PC-9 (cell line): ENCODE data around the gene LMOD2. TPM values are rescaled to one million over a fixed set of nuclear protein-coding genes. Genes with fewer than 3 reads are reported as not detected.
A peak's percentile ranks its signal among the peaks of the same experiment; 100 is the strongest.
"Not testable (repeated sequence)": the region's sequence is repeated elsewhere in the genome, so short reads cannot be mapped to it uniquely, and the experiment has no call there.

Experiments
- BruUV-seq: library from RNA; stranded (reverse); fragments of 400-500 nt; replicated peaks from 2 replicates; lab custom pipeline; 2021; lab: Mats Ljungman, UMichigan
- CTCF ChIA-PET: fragments of 300-600 bp; sonication (Branson Sonifier 250); formaldehyde crosslinking; loops from one replicate; lab custom pipeline; 2022; ENCODE audit warnings: antibody characterized with exemption; lab: Charles Lee
- POLR2A ChIA-PET: fragments of 300-600 bp; sonication (Branson Sonifier 250); formaldehyde crosslinking; loops from one replicate; lab custom pipeline; 2022; ENCODE audit warnings: antibody characterized with exemption; ENCODE audit not compliant: unreplicated experiment; lab: Charles Lee
- DNase-seq, 2 experiments: peaks; one replicate each; pipeline versions ENCODE4 v3.0.0 to v3.0.0-alpha.2; 2015 to 2022; ENCODE audit warnings: mixed read lengths in 1 of 2
- H2AFZ ChIP-seq: fragments of 200-600 bp; sonication (generic); 2 replicates; pipeline ENCODE4 v1.8.1; 2017; ENCODE audit warnings: antibody characterized with exemption
- H3F3A ChIP-seq: fragments of 200-600 bp; sonication (generic); 2 replicates; pipeline ENCODE4 v1.8.1; 2017; ENCODE audit warnings: antibody characterized with exemption, mild to moderate bottlenecking, low read depth; ENCODE audit not compliant: insufficient read depth
- H3K27ac ChIP-seq: fragments of 200-600 bp; sonication (generic); 2 replicates; pipeline ENCODE4 v1.6.1; 2016; ENCODE audit warnings: mixed run types
- H3K27me3 ChIP-seq: fragments of 200-600 bp; sonication (generic); 2 replicates; pipeline ENCODE4 v1.6.1; 2016; ENCODE audit warnings: low read depth, mixed run types; ENCODE audit not compliant: insufficient read depth
- H3K36me3 ChIP-seq: fragments of 200-600 bp; sonication (generic); 2 replicates; pipeline ENCODE4 v1.6.1; 2016; ENCODE audit warnings: low read depth, mixed run types
- H3K4me1 ChIP-seq: fragments of 200-600 bp; sonication (generic); replicated peaks from 2 replicates; pipeline ENCODE4 v1.6.1; 2016; ENCODE audit warnings: mixed run types; ENCODE audit not compliant: insufficient read depth
- H3K4me2 ChIP-seq: fragments of 200-600 bp; sonication (generic); 2 replicates; pipeline ENCODE4 v1.6.1; 2017; ENCODE audit warnings: mixed run types
- H3K4me3 ChIP-seq: fragments of 200-600 bp; sonication (generic); 2 replicates; pipeline ENCODE4 v1.6.1; 2016; ENCODE audit warnings: mixed run types
- H3K79me2 ChIP-seq: fragments of 200-600 bp; sonication (generic); 2 replicates; pipeline ENCODE4 v1.6.1; 2017; ENCODE audit warnings: low read depth, mixed run types
- H3K9me2 ChIP-seq: fragments of 200-600 bp; sonication (generic); 2 replicates; pipeline ENCODE4 v1.8.1; 2017; ENCODE audit warnings: mild to moderate bottlenecking; ENCODE audit not compliant: insufficient read depth
- H3K9me3 ChIP-seq: fragments of 200-600 bp; sonication (generic); 2 replicates; pipeline ENCODE4 v1.8.1; 2016; ENCODE audit warnings: low read depth; ENCODE audit not compliant: insufficient read depth
- H4K20me1 ChIP-seq: fragments of 200-600 bp; sonication (generic); 2 replicates; pipeline ENCODE4 v1.8.1; 2017; ENCODE audit not compliant: insufficient read depth
- CTCF ChIP-seq: fragments of 200-600 bp; sonication (generic); conservative IDR thresholded peaks from 2 replicates; pipeline ENCODE4 v1.6.1; 2017; ENCODE audit warnings: mixed run types, antibody characterized with exemption, mild to moderate bottlenecking, moderate library complexity
- EZH2 ChIP-seq: fragments of 200-600 bp; sonication (generic); IDR thresholded peaks from 2 replicates; pipeline ENCODE4 v1.8.0; 2017; ENCODE audit warnings: antibody characterized with exemption, low read depth
- intact Hi-C: fragments of 100-400 bp; cut with micrococcal nuclease; formaldehyde crosslinking; loops from one replicate; pipeline ENCODE4 v1.10.0; 2022; ENCODE audit not compliant: unreplicated experiment
- total RNA-seq: library from RNA; stranded (reverse); gene quantifications from 2 replicates; pipeline ENCODE4 v1.2.3, GENCODE V29; 2021

The LMOD2 gene
- total RNA-seq, 1 experiment from 2014 or later = not detected

DNA sequence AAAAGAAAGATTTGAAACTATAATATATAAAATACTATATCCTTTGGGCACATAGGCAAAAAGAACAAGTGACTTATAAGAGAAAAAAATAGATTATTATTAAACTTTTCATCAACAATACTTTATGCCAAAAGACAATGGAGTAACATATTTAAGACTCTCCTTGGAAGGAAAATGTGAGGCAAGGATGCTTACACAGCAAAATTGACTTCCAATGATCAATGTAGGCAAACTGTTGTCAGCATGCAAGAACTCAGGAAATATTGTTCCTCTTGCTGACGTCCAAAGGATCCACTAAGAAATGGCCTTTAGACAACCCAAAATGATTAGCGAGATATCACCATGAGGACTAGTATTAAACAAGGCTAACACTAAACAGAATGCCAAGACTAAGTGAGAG is 22.9 kb upstream of the LMOD2 start:
- Histone ChIP-seq H3K36me3 (no peaks in the 10 kb centered on the region), H3K4me3 (no peak overlapping the region), H3K27me3 (no peaks in the 10 kb centered on the region), H3K9me2 (no peaks in the 10 kb centered on the region), H3K79me2 (no peaks in the 10 kb centered on the region), H3F3A (no peaks in the 10 kb centered on the region), H3K9me3 (no peaks in the 10 kb centered on the region), H3K4me1 (peaks cover 18% of the 10 kb centered on the region), H3K27ac (no peak overlapping the region), H3K4me2 (no peak overlapping the region), H4K20me1 (no peaks in the 10 kb centered on the region), H2AFZ (no peak overlapping the region)
- ChIA-PET CTCF (no interaction called here), POLR2A (no interaction called here)
- TF ChIP-seq EZH2 (no peak), CTCF (no peak)
- no TSS peak for BruUV-seq
- intact Hi-C loops = loop anchor here (1.0 to 10.0 kb wide), 3 partner anchors 68 to 1152 kb away; no protein-coding TSS in a partner anchor
- DNase-seq = no peak

- Histone ChIP-seq H2AFZ (no peak overlapping the region), H3K27ac (no peak overlapping the region), H3K36me3 (no peaks in the 10 kb centered on the region), H3K9me3 (no peaks in the 10 kb centered on the region), H4K20me1 (no peaks in the 10 kb centered on the region), H3K27me3 (no peaks in the 10 kb centered on the region), H3K9me2 (no peaks in the 10 kb centered on the region), H3K4me3 (no peak overlapping the region; the same call in 1 of the 2 replicates), H3K4me1 (peaks cover 18% of the 10 kb centered on the region), H3F3A (no peaks in the 10 kb centered on the region), H3K79me2 (no peaks in the 10 kb centered on the region), H3K4me2 (peak overlapping the region; percentile 51)
- no TSS peak for BruUV-seq
- intact Hi-C loops = loop anchor here (1.0 to 10.0 kb wide), 3 partner anchors 68 to 1151 kb away; no protein-coding TSS in a partner anchor
- ChIA-PET CTCF (no interaction called here), POLR2A (no interaction called here)
- no peak for TF ChIP-seq EZH2
- TF ChIP-seq CTCF = no peak
- DNase-seq = peak; percentile 33 to 55
Measured at GRCh38 chr7:123633553-123633952, 22.1 kb upstream of the LMOD2 start.

- H3K4me3 ChIP-seq, DNase-seq, BruUV-seq, H3K4me2 ChIP-seq, H3K79me2 ChIP-seq, H2AFZ ChIP-seq, H3K36me3 ChIP-seq, H3F3A ChIP-seq, H3K27ac ChIP-seq, H3K9me2 ChIP-seq, H3K9me3 ChIP-seq, H3K27me3 ChIP-seq, H4K20me1 ChIP-seq: not testable (repeated sequence)
- peaks cover 18% of the 10 kb centered on the region for H3K4me1 ChIP-seq
- intact Hi-C loops = loop anchor here (10.0 kb wide), 2 partner anchors 521 to 1151 kb away; no protein-coding TSS in a partner anchor
- ChIA-PET CTCF (interaction anchor here (0.6 to 1.6 kb wide), 2 partner anchors 119 to 231 kb away, joined by 3 to 8 read pairs; no protein-coding TSS in a partner anchor), POLR2A (interaction anchor here (0.6 kb wide), 1 partner anchor 77 kb away, joined by 3 read pairs; no protein-coding TSS in a partner anchor)
Measured at GRCh38 chr7:123634011-123634573, 21.6 kb upstream of the LMOD2 start.
